Kidney (tissue), 14 donors: ENCODE measurements around the gene HIVEP3. TPM values are rescaled to one million over a fixed set of nuclear protein-coding genes. Genes with fewer than 3 reads are reported as not detected.
A peak's percentile ranks its signal among the peaks of the same experiment; 100 is the strongest.

ENCODE experiments used
- DNase-seq, 5 donors: peaks; one replicate each; pipeline ENCODE4 v3.0.0-alpha.2; 2013 to 2020
- FAIRE-seq: peaks from 2 replicates; lab custom pipeline; 2012; peaks lifted over from hg19 to GRCh38; lab: Jason Lieb, UNC
- H3K27ac ChIP-seq, 2 donors: one replicate each; pipeline ENCODE4 v1.7.0; 2013; ENCODE audit warnings: low read depth in 2 of 2, low read length in 2 of 2, inconsistent platforms in 1 of 2
- H3K27me3 ChIP-seq: one replicate; pipeline ENCODE4 v1.7.1; 2013; ENCODE audit warnings: low read length, inconsistent platforms; ENCODE audit not compliant: control insufficient read depth, insufficient read depth
- H3K36me3 ChIP-seq, 3 donors: one replicate each; pipeline versions ENCODE4 v1.7.0 to v1.7.1; 2013; ENCODE audit warnings: low read length in 3 of 3, control low read depth in 1 of 3, inconsistent platforms in 1 of 3; ENCODE audit not compliant: insufficient read depth in 3 of 3, control insufficient read depth in 2 of 3
- H3K4me1 ChIP-seq, 3 donors: one replicate each; pipeline versions ENCODE4 v1.7.0 to v1.7.1; 2013; ENCODE audit warnings: low read length in 3 of 3, inconsistent platforms in 1 of 3, low read depth in 1 of 3; ENCODE audit not compliant: control insufficient read depth in 2 of 3, insufficient read depth in 2 of 3
- H3K4me3 ChIP-seq, 3 donors: one replicate each; pipeline versions ENCODE4 v1.7.0 to v1.8.1; 2013; ENCODE audit warnings: low read length in 3 of 3, control low read depth in 1 of 3, inconsistent platforms in 1 of 3
- H3K9ac ChIP-seq, 3 donors: one replicate each; pipeline versions ENCODE4 v1.7.0 to v1.7.1; 2013; ENCODE audit warnings: low read length in 3 of 3, control low read depth in 1 of 3, inconsistent platforms in 1 of 3
- H3K9me3 ChIP-seq, 3 donors: one replicate each; pipeline versions ENCODE4 v1.7.0 to v1.7.1; 2013; ENCODE audit warnings: low read length in 3 of 3, control low read depth in 1 of 3, inconsistent platforms in 1 of 3; ENCODE audit not compliant: control insufficient read depth in 2 of 3, insufficient read depth in 1 of 3
- CTCF ChIP-seq: IDR thresholded peaks from 3 replicates; pipeline ENCODE4 v1.5.1; 2012; ENCODE audit warnings: mild to moderate bottlenecking, moderate library complexity, borderline replicate concordance; ENCODE audit not compliant: insufficient read depth; ENCODE audit errors: extremely low read depth
- intact Hi-C: fragments of 100-400 bp; cut with DNase I; formaldehyde crosslinking; loops from one replicate; pipeline ENCODE4 v1.11.1; 2022
- polyA plus RNA-seq: library from polyadenylated mRNA; stranded (reverse); fragments of 350-450 nt; fragmentation: Illumina TruSeq; extraction: RNeasy Lipid Tissue Mini Kit (QIAGEN cat#74804); gene quantifications from one replicate; pipeline ENCODE4 v1.2.3, GENCODE V29; 2014; ENCODE audit warnings: low read depth, low replicate concordance; ENCODE audit not compliant: insufficient read depth
- total RNA-seq: library from RNA; stranded (reverse); fragmentation: NEBNext Ultra II Directional; extraction: Animal tissue kit (Norgen Biotek cat#: 25700); gene quantifications from one replicate; pipeline ENCODE4 v1.2.1, GENCODE V29; 2021
- donor health status: control.
- donor health status: control.
- donor health status: control.
- donor health status: control.
- donor health status: control.
- donor health status: DM: yes; HTN: yes; CAD: no.
- donor health status: Normal renal cell carcinoma (clear cell type).

Gene HIVEP3
- total and polyA plus RNA-seq, 2 donors from 2014 or later: 3.5 to 11.0 TPM

- DNase-seq: no peak
Measured at GRCh38 chr1:41618871-41619270, 299.9 kb downstream of the HIVEP3 start.

GRCh38 chr1:41618066-41618825 is 300.5 kb downstream of the HIVEP3 start:
- Histone ChIP-seq H3K4me1 (peaks cover 0 to 10% (median 0%) of the 10 kb centered on the region in 3 donors), H3K27ac (no peak overlapping the region), H3K27me3 (no peaks in the 10 kb centered on the region), H3K4me3 (no peak overlapping the region), H3K36me3 (no peaks in the 10 kb centered on the region), H3K9ac (no peak overlapping the region), H3K9me3 (no peaks in the 10 kb centered on the region)
- no peak for TF ChIP-seq CTCF
- DNase-seq (peak in 2 of 5 donors; percentile 25 to 93), FAIRE-seq (no peak)
- intact Hi-C loops: no loop called here

More at GRCh38 chr1:41618871-41619270, 299.9 kb downstream of the HIVEP3 start:
- no peak overlapping the region for H3K9ac ChIP-seq
- no peaks in the 10 kb centered on the region for H3K36me3 ChIP-seq
- FAIRE-seq: no peak
- intact Hi-C loops: no loop called here
- no peaks in the 10 kb centered on the region for H3K9me3 ChIP-seq
- H3K27ac ChIP-seq: no peak overlapping the region
- H3K4me3 ChIP-seq: no peak overlapping the region
- peaks cover 0 to 10% (median 0%) of the 10 kb centered on the region in 3 donors for H3K4me1 ChIP-seq
- no peaks in the 10 kb centered on the region for H3K27me3 ChIP-seq
- TF ChIP-seq CTCF: no peak

GRCh38 chr1:41617336-41617735 is 301.4 kb downstream of the HIVEP3 start:
- FAIRE-seq: no peak
- intact Hi-C loops: no loop called here
- Histone ChIP-seq H3K36me3 (no peaks in the 10 kb centered on the region), H3K4me1 (peaks cover 0 to 6% (median 0%) of the 10 kb centered on the region in 3 donors), H3K4me3 (no peak overlapping the region), H3K9ac (no peak overlapping the region), H3K9me3 (no peaks in the 10 kb centered on the region), H3K27me3 (no peaks in the 10 kb centered on the region), H3K27ac (no peak overlapping the region)
- no peak for TF ChIP-seq CTCF
- DNase-seq: no peak

- H3K27me3 ChIP-seq: no peaks in the 10 kb centered on the region
- intact Hi-C loops: no loop called here
- H3K9me3 ChIP-seq: no peaks in the 10 kb centered on the region
- TF ChIP-seq CTCF: no peak
- H3K9ac ChIP-seq: no peak overlapping the region
- H3K4me1 ChIP-seq: peaks cover 0 to 6% (median 0%) of the 10 kb centered on the region in 3 donors
- no peak for FAIRE-seq
- H3K4me3 ChIP-seq: no peak overlapping the region
- no peak overlapping the region for H3K27ac ChIP-seq
- no peak for DNase-seq
- H3K36me3 ChIP-seq: no peaks in the 10 kb centered on the region
Measured at GRCh38 chr1:41616563-41616962, 302.2 kb downstream of the HIVEP3 start.
